ENCODE results near the gene RGL4.

GRCh38 chr22:23670378-23671295 is 20.2 kb upstream of the RGL4 start:
- TF ChIP-seq POLR2A (IDR thresholded peaks at IDR 0.05) = no peak
- no peak for TF ChIP-seq CTCF (IDR thresholded peaks at IDR 0.05 in 4 of 5, conservative IDR thresholded peaks at IDR 0.05 in 1 of 5)
